Thyroid gland (tissue), 4 donors: Measurements from ENCODE around the gene BUD23.

Experiments
- CTCF ChIP-seq, 6 experiments: fragments of 200-600 bp in 3 of 6; fragments of 450-650 bp in 3 of 6; sonication (generic) in 3 of 6; IDR thresholded peaks; one replicate each; pipeline ENCODE4 v1.5.1; 2016 to 2019; ENCODE audit warnings: antibody characterized with exemption in 6 of 6, mild to moderate bottlenecking in 2 of 6, inconsistent platforms in 1 of 6, moderate library complexity in 1 of 6
- POLR2A ChIP-seq, 2 donors: fragments of 450-650 bp; IDR thresholded peaks; one replicate each; pipeline ENCODE4 v1.6.1; 2017; ENCODE audit warnings: antibody characterized with exemption in 2 of 2, mild to moderate bottlenecking in 2 of 2, moderate library complexity in 1 of 2

DNA sequence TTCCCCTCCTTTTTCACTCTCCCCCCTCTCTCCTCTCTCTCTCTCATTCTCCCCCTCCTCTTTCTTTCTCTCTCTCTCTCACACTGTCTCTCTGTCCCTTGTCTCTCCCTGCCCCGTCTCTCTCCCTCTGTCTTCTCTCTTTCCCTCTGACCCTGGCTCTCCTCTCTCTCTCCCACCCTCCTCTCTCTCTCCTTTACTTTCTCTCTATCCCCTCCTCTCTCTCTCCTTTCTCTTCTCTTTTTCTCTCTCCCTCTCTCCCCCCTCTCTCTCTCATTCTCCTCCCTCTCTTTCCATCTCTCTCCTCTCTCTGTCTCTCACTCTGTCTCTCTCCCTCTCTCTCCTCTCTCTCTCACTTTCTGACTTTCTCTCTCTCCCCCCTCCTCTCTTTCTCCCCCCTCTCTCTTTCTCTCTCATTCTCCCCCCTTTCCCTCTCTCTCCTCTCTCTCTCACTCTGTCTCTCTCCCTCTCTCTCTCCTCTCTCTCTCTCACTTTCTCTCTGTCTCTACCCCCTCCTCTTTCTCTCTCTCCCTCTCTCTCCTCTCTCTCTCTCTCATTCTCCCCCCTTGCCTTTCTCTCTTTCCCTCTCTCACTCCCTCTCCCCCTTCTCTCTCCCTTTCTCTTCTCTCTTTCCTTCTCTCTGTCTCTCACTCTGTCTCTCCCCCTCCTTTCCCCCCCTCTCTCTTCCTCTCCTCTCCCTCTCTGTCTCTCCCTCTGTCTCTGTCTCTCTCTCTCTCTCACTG lies 34.6 kb upstream of the BUD23 start:
- TF ChIP-seq CTCF (IDR thresholded peaks at IDR 0.05) (no peak), POLR2A (IDR thresholded peaks at IDR 0.05) (no peak)
